Measurements from ENCODE around the gene FUZ.

Gene FUZ, protein sequence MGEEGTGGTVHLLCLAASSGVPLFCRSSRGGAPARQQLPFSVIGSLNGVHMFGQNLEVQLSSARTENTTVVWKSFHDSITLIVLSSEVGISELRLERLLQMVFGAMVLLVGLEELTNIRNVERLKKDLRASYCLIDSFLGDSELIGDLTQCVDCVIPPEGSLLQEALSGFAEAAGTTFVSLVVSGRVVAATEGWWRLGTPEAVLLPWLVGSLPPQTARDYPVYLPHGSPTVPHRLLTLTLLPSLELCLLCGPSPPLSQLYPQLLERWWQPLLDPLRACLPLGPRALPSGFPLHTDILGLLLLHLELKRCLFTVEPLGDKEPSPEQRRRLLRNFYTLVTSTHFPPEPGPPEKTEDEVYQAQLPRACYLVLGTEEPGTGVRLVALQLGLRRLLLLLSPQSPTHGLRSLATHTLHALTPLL

DNA sequence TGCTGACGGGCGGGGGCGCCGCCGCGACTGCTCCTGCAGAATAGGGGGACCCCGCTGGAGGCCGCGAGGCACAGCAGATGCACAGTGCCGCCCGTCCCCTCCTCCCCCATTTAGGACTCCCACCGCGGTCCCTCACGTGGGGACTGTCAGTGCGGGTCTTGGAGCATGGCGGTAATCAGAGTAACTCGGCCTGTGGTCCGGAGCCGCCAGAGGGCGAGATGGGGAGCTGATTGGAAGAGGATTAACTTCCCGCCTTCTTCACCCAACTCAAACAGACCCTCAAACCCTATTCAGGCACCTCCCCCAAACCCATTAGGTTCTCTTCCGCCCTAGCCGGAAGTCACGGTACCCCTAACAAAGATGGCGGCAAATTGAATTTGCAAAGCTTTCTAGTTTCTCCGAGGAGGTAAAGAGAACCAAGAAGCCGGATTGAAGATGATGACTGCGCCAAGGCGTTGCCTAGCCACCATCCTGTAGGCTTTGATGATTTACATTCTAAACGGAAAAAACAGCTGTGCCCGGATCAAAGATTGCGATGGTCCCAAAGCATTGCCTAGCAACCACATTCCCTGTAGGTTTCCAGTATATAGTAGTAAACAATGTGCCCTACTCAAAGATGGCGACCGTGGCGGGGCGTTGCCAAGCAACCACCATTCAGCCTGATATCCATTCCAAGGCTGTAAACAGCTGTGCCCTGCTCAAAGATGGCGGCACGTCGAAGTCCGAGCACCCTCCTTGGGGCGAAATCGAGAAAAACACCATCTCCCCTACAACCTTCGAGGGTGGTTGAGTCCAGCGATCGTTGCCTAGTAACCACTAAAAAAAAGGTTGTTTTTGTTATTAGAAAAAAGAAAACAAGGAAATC, at the start of gene FUZ:
FUZ (minus strand) TSS at position 296 of the 865 bp plus-strand sequence; CDS start at position 110, 186 bp downstream.
- DNase-seq = peak; percentile 97

DNA sequence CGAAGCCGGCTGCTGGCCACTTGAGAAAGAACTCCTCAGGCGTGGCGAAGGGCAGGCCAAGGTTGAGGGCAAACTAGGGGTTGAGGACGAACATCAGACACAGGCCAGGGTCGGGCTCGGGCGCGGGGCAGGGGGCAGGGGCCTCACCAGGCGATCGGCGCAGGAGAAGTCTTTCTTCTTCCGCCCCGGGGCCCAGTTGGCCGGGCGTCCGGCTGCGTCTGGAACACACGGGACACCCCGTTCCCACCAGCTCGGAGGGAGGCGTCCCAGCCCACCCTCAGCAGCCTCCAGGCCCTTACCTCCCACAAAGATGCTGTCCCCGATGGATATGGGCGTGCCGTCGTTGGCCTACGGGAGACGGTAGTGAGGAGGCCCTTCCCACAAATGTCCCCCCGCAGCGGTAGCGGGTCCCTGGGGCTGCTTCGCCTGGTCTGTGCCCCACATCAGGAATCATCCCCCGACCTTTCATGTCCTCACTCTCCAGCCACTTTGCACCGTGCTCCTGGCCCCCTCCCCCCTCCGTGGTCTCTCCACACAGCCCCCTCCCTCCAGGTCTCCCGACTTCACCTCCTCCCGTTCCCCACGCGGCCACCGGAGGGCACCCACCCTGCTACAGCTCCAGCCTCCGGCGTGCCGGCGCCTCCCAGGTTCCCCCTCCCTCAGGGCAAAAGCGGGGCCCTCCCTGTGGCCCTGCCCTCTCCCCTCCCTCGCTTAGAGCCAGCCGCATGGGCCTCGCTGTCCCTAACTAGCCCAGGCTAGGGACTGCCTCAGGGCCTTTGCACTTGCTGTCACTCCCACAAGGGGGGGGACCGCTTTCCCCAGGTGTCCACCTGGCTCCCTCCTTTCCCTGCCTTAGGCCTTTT, 49.5 kb upstream of the FUZ start:
- DNase-seq = no peak

DNA sequence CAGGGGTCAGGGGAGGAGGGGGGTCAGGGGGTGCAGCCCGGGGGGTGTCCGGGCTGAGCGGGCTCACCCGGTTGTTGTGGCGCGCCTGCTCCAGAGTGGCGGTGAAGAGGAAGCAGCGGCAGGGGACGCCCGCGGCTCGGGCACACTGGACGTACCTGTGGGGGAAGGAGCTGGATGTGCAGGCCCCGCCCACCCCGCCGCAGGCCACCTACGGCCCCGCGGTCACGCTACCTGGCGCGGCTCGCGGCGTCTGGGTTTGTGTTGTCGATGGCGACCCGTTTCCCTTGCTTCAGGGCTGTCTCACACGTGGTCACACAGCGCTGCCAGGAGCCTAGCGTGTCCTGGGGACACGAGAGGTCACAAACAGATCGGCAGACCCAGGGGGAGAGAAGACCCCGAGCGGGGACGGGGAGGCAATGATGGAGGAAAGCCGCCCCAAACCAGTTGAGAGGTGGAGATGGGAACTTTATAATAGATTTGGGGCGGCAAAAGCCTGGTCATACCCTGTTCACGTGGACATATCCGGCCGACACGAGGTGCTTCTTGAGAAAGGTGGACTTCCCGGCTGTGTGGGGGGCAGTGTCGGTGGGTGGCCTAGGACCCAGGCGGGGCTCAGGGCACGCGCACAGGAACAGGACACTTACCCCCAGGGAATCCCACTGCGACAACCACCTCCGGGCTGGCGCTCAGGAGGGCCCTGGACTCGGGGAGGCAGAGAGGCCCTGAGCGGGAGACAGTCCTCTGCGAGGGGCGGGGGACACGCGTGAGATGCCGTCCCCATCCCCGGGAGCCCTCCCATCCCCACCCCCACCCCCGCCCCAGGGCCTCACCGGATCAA, 48.7 kb upstream of the FUZ start:
- no peak for DNase-seq

DNA sequence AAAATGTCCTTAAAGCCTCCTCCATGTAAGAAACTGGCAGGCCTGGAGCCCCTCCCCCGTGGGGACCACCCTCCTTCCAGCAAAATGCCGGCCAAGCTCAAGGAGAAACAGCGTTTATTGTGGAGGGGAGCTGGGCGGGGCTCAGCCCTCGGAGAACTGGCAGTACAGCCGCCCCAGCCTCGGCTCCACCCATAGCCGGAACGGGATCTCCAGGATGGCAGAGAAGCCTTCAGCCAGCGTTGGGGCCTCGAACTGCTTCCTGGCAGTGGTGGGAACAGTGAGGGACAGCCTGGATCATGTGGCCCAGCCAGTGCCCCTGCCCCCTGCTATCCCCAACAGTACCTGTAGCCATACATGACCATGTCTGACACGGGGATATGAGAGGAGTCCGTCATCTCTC, 48.0 kb upstream of the FUZ start:
- no peak for DNase-seq

DNA sequence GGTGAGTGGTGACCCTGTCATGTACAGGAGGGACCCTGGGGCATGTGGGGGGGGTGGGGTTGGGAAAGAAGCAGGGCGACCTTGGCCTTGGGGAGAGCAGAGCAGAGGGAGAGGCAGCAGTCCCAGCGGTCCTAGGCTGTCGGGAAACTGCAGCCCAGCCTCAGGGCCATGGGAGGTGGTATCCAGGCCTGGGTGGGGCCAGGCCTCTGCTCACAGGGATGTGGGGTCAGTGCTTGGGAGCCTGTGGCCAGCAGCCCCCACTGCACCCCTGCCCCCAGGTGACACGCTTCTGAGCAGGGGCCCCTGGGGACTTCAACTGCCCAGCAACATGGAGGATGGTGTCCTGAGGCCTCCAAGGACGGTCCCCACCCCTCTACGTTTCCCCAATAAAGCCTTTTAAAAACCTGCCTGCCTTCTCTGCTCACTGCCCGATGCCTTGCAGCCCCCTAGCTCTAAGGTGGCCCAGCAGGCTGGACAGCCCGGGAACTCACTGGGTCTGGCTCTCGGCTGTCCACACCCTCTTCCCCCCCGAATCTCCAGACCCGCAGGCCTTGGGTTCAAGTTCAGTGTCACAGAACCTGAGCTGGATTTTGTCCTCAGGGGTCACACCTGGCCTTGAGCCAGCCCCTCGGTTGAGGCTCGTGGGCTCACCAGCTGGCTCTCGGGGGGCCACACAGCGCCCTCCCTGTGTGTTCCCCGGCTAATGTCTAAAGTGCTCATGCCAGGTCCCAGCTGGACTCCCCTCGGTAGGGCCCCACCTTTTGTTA, 47.4 kb upstream of the FUZ start:
- DNase-seq = no peak

DNA sequence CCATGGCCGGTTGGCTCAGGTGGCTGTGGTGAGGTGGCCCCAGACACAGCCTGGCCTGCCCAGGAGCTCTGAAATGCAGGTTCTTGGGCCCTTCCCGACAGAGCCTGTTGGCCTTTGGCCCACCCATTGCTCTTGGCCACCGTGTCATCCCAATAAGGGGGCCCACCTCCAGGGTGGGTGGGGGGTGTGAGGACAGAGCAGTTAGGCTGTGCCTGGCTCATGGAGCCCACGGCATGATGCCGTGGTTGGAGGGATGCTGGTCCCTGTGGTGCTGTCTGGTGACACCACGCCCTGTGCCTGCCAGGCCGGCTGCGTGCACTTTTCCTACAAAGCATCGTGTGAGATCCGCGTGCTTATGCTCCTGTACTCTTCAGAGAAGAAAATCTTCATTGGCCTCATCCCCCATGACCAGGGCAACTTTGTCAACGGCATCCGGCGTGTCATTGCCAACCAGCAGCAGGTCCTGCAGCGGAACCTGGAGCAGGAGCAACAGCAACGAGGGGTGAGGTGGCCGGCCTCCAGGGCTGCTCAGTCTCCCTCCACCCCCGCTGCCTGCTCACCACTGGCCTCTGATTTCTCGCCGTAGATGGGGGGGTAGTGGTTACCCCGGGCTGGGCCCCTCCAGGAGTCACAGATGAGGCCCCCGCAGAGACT, 46.7 kb upstream of the FUZ start:
- no peak for DNase-seq

DNA sequence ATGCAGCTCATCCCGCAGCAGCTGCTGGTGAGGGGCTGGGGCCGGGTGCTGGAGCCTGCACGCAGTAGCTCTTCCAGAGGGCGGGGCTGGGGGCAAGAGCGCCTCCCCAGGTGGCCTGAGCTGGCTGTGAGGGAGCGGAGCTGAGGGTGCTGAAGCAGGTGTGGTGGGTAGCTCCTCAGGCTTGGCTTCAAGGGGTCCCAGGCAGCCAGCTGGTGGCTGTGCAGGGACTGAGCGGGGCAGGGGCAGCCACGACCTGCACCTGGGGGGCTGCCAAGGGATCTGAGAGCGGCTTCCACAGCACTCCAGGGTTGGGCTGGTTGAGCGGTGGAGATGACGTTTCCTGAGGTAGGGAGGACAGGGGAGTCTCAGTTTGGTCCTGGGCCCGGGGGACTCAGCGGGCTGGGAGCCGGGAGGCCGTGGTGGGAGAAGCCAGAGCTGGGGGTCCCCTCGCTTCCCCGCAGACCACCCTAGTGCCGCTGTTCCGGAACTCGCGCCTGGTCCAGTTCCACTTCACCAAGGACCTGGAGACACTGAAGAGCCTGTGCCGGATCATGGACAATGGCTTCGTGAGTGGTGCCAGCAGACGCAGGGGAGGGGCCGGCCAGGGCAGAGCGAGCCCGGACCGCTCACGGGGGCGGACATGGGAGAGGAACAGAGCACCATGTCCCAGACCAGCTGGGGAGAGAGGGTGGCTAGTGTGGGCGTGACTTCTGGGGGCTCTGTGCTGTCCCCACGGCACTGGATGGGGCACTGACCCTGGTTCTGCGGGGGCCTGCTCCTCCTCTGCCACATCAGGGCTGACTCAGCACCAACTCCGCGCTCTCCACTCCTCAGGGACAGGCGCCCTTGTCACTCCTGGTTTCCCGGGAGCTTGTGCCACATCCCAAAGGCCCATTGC, 45.2 kb upstream of the FUZ start:
- no peak for DNase-seq

DNA sequence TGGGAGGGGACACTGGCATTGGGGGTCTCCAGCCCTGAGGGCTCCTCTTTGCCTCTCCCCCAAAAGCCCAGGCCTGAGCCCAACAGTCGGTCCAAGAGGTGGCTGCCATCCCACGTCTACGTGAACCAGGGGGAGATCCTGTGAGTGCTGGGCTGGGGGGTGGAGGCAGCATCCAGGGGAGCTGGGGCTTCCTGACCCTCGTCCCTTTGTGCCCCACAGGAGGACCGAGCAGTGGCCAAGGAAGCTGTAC, 44.7 kb upstream of the FUZ start:
- no peak for DNase-seq

DNA sequence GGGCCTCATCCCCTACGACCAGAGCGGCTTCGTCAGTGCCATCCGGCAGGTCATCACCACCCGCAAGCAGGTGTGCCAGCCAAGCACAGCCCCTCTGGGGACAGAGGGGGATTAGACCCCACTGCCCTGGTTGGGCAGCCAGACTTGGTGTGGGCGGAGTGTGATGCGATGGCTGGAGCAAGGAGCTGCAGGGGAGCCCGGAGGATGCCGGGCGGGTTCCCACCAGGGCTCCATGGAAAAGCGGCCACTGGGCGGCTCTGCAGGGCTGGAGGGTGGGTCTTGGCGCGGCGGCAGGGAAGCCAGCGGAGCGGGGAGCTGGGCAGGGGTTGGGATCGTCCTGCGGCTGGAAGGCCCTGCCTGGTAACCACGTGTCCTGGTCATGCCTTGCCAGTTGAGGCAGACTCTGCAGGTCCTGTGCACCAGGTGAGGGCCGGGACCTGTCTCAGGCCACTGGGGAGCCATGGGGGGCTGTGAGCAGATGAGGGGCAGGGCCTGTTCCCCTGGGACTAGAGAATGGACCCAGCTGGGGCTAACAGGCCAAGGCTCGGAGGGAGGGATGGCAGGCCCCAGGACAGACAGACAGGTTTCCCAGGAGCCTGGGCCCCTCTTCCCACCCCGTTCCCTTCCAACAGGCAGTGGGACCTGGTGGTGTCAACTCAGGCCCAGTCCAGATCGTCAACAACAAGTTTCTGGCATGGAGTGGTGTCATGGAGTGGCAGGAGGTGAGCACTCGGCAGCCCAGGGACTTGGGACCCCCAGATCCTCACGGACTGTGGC, 44.2 kb upstream of the FUZ start:
- no peak for DNase-seq

DNA sequence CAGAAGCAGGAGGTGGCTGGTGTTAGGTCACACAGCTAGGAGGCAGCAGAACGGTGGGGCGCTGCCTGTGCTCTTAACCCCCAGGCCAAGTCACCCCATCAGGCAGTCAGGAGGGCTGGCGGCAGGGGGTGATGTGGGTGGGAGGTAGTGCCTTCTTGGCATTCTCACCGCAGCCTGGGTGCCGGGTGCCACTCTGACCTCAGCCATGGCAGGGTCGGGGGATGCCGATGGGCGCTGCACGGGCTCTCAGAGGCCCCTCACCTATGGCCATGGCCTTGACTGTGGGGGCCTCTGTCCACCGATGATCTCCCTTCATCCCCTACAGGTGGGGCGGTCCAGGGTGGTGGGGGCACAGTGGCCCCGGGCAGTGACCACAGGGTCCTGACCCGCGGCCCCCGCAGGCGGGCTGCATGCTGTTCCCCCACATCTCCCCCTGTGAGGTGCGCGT, 43.5 kb upstream of the FUZ start:
- no peak for DNase-seq

DNA sequence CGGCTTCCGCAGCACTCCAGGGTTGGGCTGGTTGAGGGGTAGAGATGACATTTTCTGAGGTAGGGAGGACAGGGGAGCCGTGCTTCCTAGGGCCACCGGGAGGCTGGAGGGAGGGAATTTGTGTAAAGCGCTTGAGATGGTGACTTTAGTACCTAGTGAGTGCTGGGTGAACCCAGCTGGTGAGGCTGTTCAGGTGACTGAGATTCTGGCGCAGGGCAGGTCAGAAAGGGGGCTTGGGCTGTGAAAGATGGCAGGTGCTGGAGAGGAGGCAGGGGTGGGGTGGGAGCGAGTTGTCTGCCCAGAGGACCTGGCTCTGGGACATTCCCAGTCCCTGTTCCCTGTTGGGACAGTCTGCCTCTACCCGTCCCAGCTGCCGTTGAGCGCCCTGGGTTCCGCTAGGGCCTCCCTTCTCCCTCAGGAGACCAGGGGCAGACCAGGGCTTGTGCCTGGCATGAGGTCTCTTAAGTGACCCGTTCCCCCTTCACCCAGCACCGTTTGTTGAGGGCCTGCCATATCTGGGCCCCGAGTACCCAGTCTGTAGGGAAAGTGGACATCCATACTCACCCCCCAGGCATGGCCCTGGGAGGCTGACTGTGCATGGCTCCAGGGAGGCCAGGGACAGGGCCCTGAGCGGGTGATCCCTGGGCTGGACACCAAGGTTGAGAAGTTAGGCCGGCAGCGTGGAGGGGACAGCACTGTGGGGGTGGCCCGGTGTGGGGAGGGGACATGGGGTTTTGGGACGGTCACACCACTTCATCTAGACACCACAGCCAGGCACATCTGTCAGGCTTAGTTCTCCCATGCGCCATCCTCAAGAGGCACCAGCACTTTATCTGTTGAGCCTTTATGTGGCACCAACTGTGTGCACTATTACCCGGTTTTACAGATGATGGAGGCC, 42.8 kb upstream of the FUZ start:
- DNase-seq = no peak

DNA sequence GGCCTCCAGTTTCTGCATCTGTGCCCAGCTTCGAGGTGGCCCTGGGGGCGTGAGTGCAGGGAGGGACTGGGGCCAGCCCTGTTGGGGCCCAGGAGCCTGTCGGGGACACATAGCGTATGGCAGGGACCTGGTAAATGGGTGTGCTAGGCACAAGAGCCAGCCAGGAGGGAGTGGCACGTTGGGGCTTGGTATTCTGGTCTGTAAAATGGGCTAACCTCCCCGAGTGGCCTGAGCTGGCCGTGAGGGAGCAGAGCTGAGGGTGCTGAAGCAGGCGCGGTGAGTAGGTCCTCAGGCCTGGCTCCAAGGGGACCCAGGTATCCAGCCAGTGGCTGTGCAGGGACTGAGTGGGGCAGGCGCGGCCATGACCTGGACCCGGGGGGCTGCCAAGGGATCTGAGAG, 42.2 kb upstream of the FUZ start:
- DNase-seq = no peak

DNA sequence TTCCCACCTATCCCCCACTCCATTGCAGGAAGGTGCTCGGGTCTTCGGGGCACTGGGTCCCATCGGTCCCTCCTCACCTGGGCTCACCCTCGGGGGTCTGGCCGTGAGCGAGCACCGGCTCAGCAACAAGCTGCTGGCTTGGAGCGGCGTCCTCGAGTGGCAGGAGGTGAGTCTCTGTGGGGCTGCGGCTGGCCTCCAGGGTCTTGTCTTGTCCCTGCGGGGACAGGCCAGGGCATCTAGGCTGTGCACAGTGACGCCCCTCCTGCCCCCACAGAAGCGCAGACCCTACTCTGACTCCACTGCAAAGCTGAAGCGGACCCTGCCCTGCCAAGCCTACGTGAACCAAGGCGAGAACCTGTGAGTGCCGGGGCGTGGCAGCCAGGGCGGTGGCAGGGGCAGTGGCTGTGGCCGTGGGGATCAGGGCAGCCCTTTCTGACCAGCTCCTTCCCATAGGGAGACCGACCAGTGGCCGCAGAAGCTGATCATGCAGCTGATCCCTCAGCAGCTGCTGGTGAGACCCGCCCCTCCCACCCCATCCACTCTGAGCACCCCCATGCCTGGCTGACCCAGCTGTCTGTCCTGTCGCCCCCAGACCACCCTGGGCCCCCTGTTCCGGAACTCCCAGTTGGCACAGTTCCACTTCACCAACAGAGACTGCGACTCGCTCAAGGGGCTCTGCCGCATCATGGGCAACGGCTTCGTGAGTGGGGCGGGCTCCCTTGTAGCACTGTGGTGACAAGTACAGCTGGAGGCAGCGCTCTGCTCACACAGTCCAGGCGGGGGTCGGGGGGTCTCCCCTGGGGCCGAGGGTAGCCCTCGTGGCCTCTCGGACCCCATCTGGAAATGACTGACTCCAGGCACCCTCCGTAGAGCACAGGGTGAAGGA, 41.5 kb upstream of the FUZ start:
- no peak for DNase-seq

DNA sequence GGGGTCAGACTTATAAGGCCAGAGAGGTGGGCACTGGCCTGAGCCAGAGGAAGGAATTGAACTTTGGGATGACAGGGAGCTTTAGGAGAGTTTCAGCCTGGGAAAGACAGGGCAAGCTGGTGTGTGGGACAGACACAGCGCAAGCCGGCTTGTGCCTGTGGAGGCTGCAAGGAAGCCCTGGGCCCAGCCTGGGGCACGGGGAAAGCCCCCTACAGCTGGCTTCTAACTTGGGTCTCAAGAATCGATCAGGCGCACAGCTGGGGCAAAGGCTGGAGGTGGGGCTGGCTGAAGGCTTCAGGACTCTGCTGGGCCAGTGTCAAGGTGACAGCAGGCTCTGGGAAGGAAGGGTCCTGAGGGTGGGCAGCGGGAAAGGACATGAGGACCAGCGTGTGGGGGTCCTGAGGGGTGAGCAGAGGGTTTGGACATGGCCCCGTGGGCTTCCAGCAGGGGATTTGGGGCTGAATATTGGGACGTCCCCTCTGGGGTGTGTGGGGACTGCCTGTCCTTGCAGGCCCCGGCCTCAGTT, 40.8 kb upstream of the FUZ start:
- no peak for DNase-seq

DNA sequence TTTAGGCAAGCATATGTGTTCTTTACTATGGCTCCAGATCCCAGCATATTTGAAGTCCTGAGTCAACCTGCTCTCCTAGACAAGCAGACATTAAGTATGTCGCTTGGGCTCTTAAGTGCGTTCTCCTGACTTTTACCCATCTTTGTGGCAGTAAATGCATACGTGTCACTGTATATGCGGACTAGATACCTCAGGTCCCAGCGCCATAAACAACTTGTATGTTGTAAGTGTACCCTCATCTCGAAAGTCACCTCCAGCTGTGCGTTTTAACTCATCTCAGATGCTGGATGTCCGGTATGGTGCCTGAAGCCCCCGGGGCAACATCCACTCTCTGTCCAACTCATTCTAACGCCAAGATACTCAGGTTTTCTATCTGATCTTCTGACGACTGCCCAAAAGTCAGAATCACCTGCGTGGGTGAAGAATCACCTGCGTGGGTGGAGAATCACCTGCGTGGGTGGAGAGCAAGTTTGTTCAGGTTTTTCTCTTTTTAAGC, 39.6 kb upstream of the FUZ start:
- DNase-seq = no peak

DNA sequence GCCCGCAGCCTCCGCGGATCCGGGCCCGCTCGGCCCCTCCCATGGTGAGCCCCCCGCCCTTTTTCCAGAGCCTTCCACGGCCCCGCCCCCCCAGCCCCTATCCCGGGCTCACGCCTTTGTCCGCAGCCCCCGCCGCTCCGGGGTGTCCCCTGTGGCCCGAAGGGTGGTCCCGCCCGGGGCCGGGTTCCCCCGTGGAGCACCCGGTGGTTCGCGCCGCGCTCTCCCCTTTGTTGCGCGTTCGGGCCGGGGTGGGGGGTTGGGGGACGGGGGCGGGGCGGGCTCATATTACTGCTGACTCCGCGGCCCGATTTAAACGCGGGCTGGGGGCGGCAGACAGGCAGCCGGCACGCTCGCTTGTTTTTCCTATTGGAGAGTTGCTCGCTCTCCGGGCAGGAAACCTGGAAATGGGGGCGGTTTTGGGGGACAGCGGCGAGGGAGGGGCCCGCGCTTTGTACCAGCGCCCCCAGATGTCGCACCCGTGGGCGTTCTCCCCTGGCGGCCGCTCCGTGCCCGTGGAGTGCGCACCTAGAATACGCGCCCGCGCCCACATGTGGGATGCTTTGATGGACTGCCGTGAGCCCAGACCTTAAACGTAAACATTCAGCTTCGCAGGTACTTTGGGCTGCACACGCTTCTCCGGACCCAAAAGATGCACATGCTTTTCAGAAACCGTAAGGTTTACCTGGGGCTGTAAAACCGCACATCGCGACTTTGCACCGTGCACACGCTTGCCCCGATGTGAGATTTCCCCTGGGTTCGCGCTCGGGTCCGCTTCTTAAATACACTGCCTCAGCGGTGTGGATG, 38.6 kb upstream of the FUZ start:
- peak; percentile 23 for DNase-seq
